Bronchial epithelial cell (primary cell): Measurements from ENCODE around the gene OTP. TPM values are rescaled to one million over a fixed set of nuclear protein-coding genes. Genes with fewer than 3 reads are reported as not detected.

ENCODE experiments used
- DNase-seq: peaks from one replicate; pipeline ENCODE4 v3.0.0-alpha.2; 2010; ENCODE audit warnings: low read depth
- FAIRE-seq: peaks from 2 replicates; lab custom pipeline; 2011; peaks lifted over from hg19 to GRCh38; lab: Jason Lieb, UNC
- H3K27me3 ChIP-seq: 2 replicates; pipeline ENCODE4 v1.5.1; 2011; ENCODE audit warnings: low read length; ENCODE audit not compliant: control insufficient read depth, insufficient read depth
- H3K36me3 ChIP-seq: 2 replicates; pipeline ENCODE4 v1.5.1; 2011; ENCODE audit warnings: low read length; ENCODE audit not compliant: control insufficient read depth, insufficient read depth
- H3K4me3 ChIP-seq: 2 replicates; pipeline ENCODE4 v1.5.1; 2011; ENCODE audit warnings: mild to moderate bottlenecking, low read depth, low read length, control low read depth
- CTCF ChIP-seq: IDR thresholded peaks from 2 replicates; pipeline ENCODE4 v1.5.1; 2011; ENCODE audit warnings: mild to moderate bottlenecking, moderate library complexity, low read length, control low read depth, inconsistent platforms; ENCODE audit not compliant: insufficient read depth, severe bottlenecking
- total RNA-seq: library from RNA; depleted of rRNA; stranded (reverse); fragments of >200 nt; gene quantifications from 2 replicates; pipeline ENCODE4 v1.2.1, GENCODE V29; 2014

OTP gene
- total RNA-seq, 1 donor from 2014 or later, result not detected

- peaks cover 63% of the 10 kb centered on the region for H3K27me3 ChIP-seq
- no peak overlapping the region for H3K4me3 ChIP-seq
- no peaks in the 10 kb centered on the region for H3K36me3 ChIP-seq
- no peak for DNase-seq
- no peak for TF ChIP-seq CTCF
- FAIRE-seq, result no peak
These were observed 2.4 kb downstream of the OTP start for GRCh38 chr5:77635917-77636640.

GRCh38 chr5:77635067-77635916 is 3.2 kb downstream of the OTP start:
- Histone ChIP-seq H3K36me3 (no peaks in the 10 kb centered on the region), H3K4me3 (no peak overlapping the region), H3K27me3 (peaks cover 63% of the 10 kb centered on the region)
- DNase-seq (no peak), FAIRE-seq (no peak)
- no peak for TF ChIP-seq CTCF

DNA sequence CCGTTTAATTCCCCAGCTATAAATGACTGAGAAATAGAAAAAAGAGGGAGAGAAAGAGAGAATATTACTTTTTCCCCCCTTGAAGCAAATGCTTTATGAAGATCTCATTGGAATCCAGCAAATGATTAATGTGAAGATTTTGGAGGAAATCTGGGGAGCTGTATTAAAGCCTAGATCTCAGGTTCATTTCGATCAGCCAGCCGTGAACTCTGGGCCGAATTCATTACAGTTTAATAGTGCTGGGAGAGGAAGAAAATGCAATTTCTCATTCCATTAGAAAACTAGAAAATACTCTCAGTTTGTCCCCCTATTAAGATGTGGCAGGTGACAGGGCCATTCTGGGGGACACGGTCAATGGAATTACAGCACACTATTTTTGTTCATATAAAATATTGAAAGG is 4.8 kb downstream of the OTP start:
- Histone ChIP-seq H3K4me3 (no peak overlapping the region), H3K36me3 (no peaks in the 10 kb centered on the region), H3K27me3 (peaks cover 60% of the 10 kb centered on the region)
- TF ChIP-seq CTCF, result no peak
- FAIRE-seq, result no peak
- DNase-seq, result no peak

DNA sequence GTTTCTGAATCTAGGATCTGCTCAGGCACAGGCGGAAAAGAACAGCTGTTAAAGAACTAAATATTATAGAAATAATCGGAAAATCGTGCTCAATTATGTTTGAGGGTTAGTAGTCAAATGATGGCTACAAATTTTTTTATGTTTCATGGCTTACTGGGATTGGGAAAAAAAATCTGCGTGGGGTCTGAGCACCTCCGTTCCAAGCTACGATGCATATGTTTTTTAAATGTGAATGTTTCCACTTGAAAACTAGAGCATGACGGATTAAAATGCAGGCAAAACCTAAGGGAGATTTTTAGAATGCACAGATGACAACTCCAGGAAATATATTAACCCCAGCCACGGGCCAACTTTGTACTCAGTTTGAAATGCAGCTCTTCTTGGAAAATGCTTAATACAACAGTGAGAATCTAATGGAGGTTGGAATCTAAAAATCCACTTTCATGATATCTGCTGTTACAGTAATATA is 5.3 kb downstream of the OTP start:
- H3K36me3 ChIP-seq, result no peaks in the 10 kb centered on the region
- H3K4me3 ChIP-seq, result no peak overlapping the region
- FAIRE-seq, result no peak
- H3K27me3 ChIP-seq, result peaks cover 62% of the 10 kb centered on the region
- no peak for DNase-seq
- no peak for TF ChIP-seq CTCF

DNA sequence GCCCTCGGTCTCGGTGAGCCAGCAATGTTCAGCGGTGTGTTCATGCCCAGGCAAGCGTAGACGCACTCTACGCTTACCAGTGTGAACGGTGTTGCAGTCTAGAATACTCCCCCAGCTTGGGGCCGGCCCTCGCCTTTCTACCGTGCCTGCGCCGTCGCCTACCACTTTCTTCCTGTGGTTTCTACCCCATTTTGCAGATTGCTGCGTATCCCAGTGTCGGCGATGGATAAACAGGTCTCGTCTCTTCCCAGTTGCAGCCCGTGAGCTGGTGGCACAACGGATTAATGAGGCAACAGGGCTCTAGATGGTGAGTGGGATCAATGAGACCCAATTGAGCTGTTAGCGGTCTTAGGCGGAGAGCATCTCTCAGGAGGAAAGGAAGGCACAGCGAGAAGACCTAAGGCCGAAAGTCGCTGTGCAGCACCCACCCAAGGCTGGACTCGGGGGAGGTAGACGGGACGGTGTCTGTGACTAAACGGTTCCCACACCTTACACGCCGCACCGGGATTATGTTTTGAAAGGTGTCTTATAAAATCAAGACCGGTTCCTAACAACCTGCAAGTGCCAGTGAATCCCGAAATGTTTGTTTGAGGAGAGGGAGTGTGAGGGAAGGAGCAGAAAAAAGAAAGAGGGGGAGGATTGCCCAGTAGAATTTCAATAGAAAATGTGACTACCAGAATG is 5.8 kb downstream of the OTP start:
- no peak overlapping the region for H3K4me3 ChIP-seq
- peak; percentile 27 for DNase-seq
- FAIRE-seq, result no peak
- H3K36me3 ChIP-seq, result no peaks in the 10 kb centered on the region
- TF ChIP-seq CTCF, result no peak
- peaks cover 63% of the 10 kb centered on the region for H3K27me3 ChIP-seq
